ENCODE results near the gene EBPL.

Gene EBPL

DNA sequence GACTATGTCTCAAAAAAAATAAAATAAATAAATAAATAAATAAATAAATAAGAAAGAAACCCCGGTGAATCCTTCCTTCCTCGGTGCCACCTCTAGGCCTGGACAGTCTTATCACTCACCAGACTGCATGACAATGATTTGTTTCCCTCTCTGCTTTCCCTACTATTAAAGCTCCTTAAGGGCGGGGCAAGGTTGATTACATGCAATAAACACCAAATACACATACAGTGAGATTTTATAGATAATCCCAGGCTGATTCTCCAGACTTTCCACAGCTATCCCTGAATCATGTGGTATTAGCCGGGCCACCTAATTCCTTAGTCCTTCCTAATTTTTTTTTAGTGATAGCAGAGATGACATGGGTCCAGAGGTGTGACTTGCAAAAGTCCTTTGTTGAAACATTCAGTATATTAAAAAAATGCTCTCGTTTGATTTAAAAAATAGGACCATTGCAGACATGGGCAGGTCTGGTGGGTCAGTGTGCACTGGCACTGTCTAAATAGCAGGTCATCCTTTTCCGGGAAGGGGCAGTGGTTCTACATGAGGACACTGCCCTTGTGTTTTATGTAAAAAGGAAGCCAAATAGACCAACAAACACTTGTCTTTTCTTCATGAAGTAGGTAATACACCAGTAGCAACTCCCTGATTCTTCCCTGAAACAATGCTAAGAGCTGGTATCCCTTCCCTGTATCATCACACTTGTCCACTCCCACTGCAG is 14.5 kb downstream of the EBPL start:
- DNase-seq (ENCODE audit: low read depth) = no peak

DNA sequence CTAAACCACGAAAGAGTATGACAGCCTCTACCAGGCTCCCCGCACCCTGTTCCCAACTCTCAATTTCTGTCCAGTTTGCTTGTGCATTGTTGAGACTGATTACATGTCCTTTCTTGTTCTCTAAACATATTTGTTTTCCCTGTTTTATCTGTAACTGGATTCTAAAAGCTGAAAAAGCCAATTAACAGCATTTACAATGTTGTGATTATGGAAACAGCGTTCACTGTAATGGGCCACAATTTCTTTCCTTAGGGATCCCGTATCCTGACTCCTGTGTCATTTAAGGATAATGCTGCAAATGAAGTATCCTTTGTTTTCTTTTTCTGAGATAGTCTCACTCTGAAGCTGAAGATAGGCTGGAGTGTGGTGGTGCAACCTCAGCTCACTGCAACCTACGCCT is 20.5 kb downstream of the EBPL start:
- no peak for DNase-seq (ENCODE audit: low read depth)

GRCh38 chr13:49669735-49670309 is 21.5 kb downstream of the EBPL start:
- DNase-seq (ENCODE audit: low read depth) = peak; percentile 57

DNA sequence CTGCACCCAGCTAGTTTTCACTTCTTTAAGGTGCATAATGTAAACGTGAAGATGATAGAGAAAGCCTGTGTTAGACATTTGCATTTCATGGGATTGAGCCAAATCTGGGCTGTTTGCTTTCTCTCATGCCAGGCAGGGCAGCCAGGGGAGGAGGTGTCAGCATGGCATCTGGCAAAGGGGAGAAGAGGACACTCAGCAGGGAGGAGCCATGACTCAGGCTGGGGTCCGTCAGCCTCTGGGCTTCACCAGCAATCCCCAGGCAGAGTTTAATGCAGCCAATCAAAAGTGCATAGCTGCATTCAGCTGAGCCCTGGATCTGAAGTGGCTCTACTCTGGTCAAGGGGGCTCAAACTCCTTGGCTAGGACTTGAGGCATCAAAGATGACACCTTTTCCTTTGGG is 23.5 kb downstream of the EBPL start:
- DNase-seq (ENCODE audit: low read depth) = no peak

- DNase-seq (ENCODE audit: low read depth) = no peak
Measured at GRCh38 chr13:49664606-49665005, 26.7 kb downstream of the EBPL start.

DNA sequence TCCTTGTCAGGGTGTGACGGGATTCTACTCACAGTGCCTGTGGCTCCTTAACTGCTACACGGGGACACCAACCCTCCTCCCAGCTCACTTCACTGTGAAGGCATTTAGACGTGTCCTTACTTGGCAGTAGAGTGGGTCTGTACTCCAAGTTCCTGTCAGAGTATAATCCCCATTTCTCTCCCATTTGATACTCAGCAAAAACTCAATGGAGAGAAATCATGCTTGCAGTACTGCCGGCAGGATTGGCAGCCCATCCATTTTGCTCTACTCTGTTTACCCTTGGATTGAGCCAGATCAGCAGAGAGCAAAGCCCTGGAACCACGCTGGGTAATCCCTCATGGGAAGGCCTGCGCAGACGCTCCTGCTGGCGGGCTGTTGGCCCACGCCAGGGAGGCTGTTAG is 34.0 kb downstream of the EBPL start:
- no peak for DNase-seq (ENCODE audit: low read depth)

DNA sequence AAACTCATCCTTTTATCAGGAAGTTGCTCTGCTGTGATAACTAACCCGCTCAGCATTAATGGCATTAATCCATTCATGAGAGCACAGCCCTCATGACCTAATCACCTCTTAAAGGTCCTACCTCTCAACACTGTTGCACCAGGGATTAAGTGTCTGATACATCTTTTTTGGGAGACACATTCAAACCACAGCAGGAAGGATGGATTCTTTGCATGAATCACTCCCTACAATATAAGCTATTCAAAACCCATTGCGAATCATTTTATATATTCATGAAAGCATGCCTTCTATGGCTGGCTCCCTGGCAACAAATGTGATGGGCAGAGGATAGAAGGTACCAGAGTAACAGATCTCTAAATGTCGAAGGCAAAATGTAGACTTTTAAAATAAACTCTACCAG is 35.4 kb downstream of the EBPL start:
- no peak for DNase-seq (ENCODE audit: low read depth)

DNA sequence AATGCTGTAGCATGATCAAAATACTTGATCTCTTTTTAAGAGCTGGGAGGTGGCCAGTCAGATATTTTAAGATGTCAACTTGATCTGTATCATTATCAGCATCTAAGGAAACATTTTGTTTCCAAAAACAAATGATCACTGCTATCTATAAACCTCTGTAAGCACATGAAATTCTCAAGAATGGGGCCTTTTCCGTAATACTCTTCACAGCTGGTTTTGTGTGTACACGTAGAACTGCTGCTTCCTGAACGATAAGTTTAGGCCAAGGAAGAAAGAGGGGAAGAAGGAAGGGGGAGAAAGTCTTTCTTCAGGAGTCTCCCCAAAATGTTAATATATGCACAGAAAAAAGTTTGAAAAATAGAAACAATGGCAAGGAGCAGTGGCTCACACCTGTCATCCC is 37.3 kb downstream of the EBPL start:
- DNase-seq (ENCODE audit: low read depth) = no peak

DNA sequence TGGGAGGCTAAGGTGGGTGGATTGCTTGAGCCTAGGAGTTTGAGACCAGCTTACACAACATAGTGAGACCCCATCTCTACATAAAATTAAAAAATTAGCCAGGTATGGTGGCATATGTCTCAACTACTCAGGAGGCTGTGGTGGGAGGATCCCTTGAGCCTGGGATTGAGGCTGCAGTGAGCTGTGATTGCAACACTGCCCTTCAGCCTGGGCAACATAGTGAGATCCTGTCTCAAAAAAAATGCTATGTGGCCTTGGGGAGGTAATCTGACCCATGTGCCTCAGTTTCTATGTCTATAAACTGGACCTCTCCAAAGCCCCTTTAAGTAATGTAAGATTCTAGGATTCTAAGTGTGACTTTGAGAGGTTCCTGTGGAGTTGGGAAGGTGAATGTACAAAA is 37.8 kb downstream of the EBPL start:
- DNase-seq (ENCODE audit: low read depth) = no peak

DNA sequence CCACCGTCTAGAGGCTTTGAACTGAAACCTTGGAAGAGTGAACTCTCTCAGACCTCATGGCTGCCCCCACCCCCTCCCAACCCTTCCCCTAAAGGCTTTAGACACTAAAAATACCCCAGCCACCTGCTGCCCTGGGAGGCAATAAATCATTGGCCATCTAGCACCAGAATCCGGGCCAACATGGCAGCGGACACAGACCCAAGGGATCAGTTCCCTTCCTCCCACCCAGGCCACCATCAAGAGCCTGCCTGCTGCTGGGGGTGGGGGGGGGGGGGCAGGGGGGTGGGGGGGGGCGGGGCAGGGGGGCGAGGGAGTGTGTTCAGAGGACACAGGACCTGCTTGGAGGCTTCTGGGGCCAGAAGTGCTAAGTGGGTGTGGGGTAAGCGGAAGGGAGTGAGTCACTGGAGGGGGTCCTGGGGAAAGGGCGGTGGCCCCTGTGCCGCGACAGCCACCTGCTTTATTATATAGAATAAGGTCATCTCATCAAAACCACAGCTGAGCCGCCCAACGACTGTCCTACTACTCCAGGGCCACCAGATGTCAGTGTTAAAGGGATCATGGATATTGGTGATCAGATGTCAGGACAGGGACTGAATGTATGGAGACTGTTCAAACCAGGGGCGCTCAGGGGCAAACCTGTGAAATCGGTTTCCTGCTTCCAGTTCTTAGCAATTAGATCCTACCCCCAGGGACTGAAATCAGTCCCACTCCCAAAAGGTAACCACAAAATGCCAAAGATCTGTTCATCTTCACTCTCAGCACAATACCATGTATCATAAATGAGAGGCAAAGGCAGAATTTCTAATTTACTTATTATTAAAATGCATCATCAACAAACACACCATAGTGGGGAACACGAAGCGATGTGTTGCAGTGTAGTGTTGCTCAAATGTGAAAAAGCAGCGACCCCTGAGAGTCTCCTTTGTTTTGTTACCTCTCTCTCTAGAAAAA is 38.7 kb downstream of the EBPL start:
- DNase-seq (ENCODE audit: low read depth) = no peak

DNA sequence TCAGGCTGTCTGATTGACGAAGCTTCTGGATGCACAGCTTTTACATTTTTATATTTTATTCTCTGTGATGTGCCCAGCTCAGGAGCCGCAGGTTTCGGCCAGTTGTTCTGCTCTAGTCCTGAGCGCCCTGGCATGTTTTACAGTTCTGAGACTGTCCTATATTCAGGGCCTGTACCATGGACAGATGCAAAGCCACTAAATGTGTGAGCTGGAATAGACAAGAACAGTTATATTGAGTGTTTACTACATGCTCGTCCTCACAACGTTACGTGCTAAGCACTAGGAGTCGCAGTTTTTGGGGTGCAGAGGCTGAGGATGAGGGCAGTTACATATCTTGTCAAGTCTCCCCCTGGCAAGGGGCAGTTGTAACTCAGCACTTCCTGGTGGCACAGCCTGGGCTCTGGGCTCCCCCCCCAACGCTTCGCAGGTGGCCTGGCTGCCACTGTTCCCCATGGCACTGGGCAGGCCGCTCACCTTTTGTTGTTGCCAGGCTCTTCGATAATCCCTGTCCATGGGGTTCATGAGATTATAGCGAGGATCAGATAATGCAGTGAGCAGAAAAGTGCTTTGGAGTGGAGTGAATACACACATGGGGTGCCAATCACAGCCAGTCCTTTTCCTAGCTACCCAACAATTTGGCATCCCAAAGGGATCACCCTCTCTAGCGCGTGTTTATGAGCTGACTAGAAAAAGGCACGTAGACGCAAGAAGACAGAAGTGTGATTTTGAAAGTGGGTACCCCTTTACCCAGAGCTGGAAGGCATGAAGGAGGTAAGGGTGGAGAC is 39.5 kb downstream of the EBPL start:
- no peak for DNase-seq (ENCODE audit: low read depth)

DNA sequence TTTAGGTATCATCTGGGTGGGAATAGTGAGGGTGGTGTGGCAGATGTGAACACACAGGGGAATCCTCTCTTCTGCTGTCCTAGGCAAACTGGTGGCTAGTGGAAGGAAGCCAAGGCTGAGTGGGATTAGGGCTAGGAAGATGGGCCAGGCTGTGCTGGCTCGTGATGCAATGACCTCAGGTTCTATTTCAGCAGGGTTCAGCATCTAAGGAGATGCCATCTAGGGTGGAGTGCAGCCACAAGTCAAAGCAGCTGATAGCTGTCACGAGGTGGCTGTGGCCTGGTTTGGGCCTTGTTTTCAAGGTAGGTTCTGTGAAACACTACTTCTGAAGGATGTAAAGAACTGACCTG is 41.3 kb downstream of the EBPL start:
- DNase-seq (ENCODE audit: low read depth) = no peak

GRCh38 chr13:49649244-49649962 is 41.9 kb downstream of the EBPL start:
- DNase-seq (ENCODE audit: low read depth) = no peak

DNA sequence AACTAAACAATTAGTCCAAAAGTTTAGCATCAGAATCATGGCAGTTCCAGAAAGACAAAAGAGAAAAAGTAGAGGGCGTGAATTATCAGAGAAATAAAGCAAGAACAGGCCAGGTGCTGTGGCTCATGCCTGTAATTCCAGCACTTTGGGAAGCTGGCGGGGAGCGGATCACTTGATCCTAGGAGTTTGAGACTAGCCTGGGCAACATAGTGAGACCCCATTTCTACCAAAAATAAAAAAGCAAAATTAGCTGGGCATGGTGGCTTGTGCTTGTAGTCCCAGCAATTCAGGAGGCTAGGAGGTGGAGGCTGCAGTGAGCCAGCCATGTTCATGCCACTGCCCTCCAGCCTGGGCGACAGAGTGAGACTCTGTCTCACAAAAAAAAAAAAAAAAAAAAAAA is 44.6 kb downstream of the EBPL start:
- no peak for DNase-seq (ENCODE audit: low read depth)

DNA sequence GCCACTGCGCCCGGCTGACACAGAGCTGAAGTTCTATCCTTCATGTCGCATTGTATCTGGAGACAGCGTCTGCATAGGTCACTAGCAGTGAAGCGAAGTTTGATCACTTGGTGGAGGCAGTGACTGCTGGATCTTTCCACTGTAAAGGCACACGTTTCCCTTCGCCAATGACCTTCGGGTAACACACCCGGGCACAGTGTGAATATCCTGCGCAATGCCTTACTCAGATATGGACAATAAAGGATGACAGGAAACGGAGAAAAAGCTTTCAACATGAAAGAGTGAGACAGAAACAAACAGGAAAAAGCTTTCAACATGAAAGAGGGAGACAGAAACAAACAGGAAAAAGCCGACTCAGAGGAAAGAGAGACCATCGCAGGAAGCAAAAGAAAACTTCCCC is 45.8 kb downstream of the EBPL start:
- DNase-seq (ENCODE audit: low read depth) = no peak

DNA sequence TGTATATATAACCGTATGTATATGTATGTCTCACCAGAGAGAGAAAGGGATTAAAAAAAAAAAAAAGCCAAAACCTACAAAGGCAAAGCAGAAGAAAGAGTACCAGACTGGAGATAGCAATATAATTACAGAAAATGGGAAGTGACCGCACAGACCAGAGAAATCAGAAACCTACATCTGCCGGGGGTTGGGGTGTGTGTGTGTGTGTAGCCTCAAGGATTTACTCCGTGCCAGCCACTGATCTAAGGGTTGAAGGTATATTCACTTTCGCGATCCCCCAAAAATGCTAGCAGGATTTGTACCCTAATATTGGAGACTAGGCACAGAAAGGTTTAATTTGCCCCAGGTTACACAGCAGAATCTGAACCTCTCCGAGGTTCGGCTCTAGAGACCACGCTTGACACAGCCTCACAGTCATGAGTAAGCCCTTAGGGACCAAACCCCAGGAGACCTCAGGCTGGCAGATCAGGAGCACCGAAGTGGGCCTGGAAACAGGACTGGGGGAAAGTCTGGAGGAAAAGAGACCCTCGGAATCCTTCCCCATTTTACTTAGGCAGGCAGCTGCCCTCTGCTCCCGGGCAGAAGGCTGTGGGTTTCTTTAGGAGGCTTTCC is 48.1 kb downstream of the EBPL start:
- no peak for DNase-seq (ENCODE audit: low read depth)

GRCh38 chr13:49641801-49642291 is 49.4 kb downstream of the EBPL start:
- peak; percentile 92 for DNase-seq (ENCODE audit: low read depth)

DNA sequence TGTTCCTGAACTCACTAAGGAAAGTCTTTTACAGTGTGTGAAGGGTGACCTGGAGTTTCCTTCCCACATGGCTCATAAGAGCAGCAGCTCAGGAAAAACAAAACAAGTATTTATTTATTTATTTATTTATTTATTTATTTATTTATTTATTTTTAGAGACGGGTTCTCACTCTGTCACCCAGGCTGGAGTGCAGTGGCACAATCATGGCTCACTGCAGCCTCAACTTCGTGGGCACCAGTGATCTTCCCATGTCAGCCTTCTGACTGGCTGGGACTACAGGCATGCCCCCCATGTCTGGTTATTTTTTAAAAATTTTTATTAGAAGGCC is 52.6 kb downstream of the EBPL start:
- DNase-seq (ENCODE audit: low read depth) = no peak

DNA sequence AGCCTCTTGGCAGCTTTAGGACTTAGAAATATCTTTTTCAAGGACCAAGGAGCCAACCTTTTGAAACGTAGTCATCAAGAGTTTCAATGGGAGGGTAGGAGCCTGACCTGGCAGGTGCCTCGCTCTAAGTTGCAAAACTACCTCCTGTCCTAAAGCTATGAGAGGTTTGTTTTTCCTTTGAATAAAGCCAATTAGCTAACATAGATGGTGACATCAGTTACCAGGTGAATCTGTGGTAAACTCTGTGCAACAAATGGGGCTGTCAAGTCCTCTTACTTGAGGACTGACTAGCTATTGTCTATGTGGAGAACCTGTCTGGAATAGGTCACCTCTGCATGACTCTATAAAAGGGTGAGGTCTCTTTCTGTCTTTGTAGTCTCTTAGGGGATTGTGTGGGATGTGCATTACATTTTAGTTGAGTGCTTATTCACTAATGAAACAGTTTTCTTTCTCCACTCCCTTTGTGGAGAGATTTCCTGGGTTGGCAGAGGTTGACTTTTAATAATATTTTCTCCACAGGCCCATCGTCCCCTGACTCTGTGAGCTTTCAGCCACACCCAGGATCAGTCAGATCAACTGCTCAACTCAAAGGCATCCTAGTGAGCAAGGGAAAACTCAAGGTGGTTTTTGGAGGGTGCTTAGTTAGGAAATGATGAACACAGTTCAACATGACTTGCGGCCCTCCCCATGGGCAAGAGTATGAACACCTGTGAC is 53.1 kb downstream of the EBPL start:
- peak; percentile 21 for DNase-seq (ENCODE audit: low read depth)

- DNase-seq (ENCODE audit: low read depth) = no peak
Measured at GRCh38 chr13:49636705-49637104, 54.6 kb downstream of the EBPL start.
